ENCODE measurements around the gene MC3R.

DNA sequence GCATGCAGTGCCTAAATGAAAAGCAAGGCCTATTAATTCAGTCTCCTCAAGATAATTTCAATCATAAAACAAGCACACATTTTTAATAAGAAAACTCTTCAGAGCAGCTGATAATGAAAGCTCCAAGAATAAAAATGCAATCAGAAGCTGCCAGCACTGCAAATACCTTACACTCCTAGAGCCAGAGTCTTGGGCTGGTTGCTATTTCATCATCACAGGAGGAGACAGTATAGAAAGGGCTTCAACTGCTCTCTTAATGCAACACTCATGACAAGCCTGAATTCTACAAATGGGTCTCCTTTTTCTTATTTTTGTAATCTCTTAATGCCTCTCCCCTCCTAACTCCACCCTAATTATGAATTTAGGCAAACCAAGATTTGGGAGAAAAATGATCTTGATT is 11.2 kb upstream of the MC3R start:
- no peak for TF ChIP-seq POLR2AphosphoS5 (IDR thresholded peaks at IDR 0.05)
- TF ChIP-seq POLR2A (IDR thresholded peaks at IDR 0.05), result no peak
- no peak for TF ChIP-seq CTCF (IDR thresholded peaks at IDR 0.05)
